Peyer's patch (tissue), 4 donors: Measurements from ENCODE around the gene ZNF785. TPM values are rescaled to one million over a fixed set of nuclear protein-coding genes. Genes with fewer than 3 reads are reported as not detected.
A peak's percentile ranks its signal among the peaks of the same experiment; 100 is the strongest.
"Not testable (repeated sequence)": the region's sequence is repeated elsewhere in the genome, so short reads cannot be mapped to it uniquely, and the experiment has no call there.

Source experiments
- DNase-seq, 3 donors: peaks; one replicate each; pipeline ENCODE4 v3.0.0-alpha.2; 2017 to 2019
- H3K27ac ChIP-seq, 4 donors: fragments of 200-600 bp; sonication (generic); one replicate each; pipeline ENCODE4 v1.5.1; 2016 to 2019
- H3K27me3 ChIP-seq, 2 donors: fragments of 200-600 bp; sonication (generic); one replicate each; pipeline ENCODE4 v1.5.1; 2019
- H3K36me3 ChIP-seq, 3 donors: fragments of 200-600 bp; sonication (generic); one replicate each; pipeline ENCODE4 v1.5.1; 2016 to 2019
- H3K4me1 ChIP-seq, 4 donors: fragments of 200-600 bp; sonication (generic); one replicate each; pipeline ENCODE4 v1.5.1; 2016 to 2019
- H3K4me3 ChIP-seq, 4 donors: fragments of 200-600 bp; sonication (generic); 1 replicate in 3 of 4; 2 replicates in 1 of 4; pipeline ENCODE4 v1.5.1; 2016 to 2019; ENCODE audit warnings: mild to moderate bottlenecking in 1 of 4
- H3K9me3 ChIP-seq, 4 donors: fragments of 200-600 bp; sonication (generic); one replicate each; pipeline ENCODE4 v1.5.1; 2016 to 2019; ENCODE audit warnings: mild to moderate bottlenecking in 1 of 4
- POLR2A ChIP-seq, 2 donors: fragments of 450-650 bp; IDR thresholded peaks; one replicate each; pipeline ENCODE4 v1.5.1; 2017; ENCODE audit warnings: antibody characterized with exemption in 2 of 2, mild to moderate bottlenecking in 2 of 2, moderate library complexity in 2 of 2
- total RNA-seq, 4 donors: library from RNA; depleted of rRNA; stranded (reverse); fragments of >200 nt; gene quantifications; one replicate each; pipeline ENCODE4 v1.1.0, GENCODE V29; 2016
- TF ChIP-seq, protein P1 (sequence below), 6 experiments: fragments of 450-650 bp in 4 of 6; fragments of 200-600 bp in 2 of 6; sonication (generic) in 1 of 6; IDR thresholded peaks; one replicate each; pipeline ENCODE4 v1.5.1; 2017 to 2019; ENCODE audit warnings: antibody characterized with exemption in 6 of 6, mild to moderate bottlenecking in 3 of 6, moderate library complexity in 1 of 6

The ZNF785 gene
- total RNA-seq, 4 donors from 2014 or later: 13.7 to 55.0 (median 29.3) TPM

DNA sequence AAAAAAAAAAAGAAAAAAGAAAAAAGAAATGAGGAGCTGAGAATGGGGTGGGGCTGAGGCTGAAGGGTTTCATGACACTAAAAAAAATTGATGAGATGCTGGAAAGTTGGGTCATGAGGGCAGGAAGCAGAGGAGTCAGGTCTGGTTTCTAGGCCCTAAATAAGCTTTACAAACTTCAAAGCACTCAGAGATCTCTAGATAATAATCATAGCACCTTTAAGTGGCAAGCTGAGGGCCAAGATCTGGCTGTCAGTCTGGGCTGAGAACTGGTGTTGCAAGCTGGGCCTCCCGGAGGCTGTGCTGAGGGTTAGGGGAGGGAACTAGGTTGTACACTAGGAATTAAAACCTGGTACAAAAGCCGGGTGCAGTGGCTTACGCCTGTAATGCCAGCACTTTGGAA, 33.7 kb downstream of the ZNF785 start:
- Histone ChIP-seq H3K4me1 (peaks cover 0 to 22% (median 3%) of the 10 kb centered on the region in 4 donors), H3K4me3 (no peak overlapping the region), H3K27me3 (no peaks in the 10 kb centered on the region), H3K9me3 (no peaks in the 10 kb centered on the region), H3K27ac (peak overlapping the region in 3 of 4 donors; percentile 3 to 22 (median 18)), H3K36me3 (peaks cover 0 to 27% (median 0%) of the 10 kb centered on the region in 3 donors)
- TF ChIP-seq, protein P1, sequence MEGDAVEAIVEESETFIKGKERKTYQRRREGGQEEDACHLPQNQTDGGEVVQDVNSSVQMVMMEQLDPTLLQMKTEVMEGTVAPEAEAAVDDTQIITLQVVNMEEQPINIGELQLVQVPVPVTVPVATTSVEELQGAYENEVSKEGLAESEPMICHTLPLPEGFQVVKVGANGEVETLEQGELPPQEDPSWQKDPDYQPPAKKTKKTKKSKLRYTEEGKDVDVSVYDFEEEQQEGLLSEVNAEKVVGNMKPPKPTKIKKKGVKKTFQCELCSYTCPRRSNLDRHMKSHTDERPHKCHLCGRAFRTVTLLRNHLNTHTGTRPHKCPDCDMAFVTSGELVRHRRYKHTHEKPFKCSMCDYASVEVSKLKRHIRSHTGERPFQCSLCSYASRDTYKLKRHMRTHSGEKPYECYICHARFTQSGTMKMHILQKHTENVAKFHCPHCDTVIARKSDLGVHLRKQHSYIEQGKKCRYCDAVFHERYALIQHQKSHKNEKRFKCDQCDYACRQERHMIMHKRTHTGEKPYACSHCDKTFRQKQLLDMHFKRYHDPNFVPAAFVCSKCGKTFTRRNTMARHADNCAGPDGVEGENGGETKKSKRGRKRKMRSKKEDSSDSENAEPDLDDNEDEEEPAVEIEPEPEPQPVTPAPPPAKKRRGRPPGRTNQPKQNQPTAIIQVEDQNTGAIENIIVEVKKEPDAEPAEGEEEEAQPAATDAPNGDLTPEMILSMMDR (IDR thresholded peaks at IDR 0.05): no peak
- no peak for TF ChIP-seq POLR2A (IDR thresholded peaks at IDR 0.05)
- peak in 2 of 3 donors; percentile 36 to 53 for DNase-seq

DNA sequence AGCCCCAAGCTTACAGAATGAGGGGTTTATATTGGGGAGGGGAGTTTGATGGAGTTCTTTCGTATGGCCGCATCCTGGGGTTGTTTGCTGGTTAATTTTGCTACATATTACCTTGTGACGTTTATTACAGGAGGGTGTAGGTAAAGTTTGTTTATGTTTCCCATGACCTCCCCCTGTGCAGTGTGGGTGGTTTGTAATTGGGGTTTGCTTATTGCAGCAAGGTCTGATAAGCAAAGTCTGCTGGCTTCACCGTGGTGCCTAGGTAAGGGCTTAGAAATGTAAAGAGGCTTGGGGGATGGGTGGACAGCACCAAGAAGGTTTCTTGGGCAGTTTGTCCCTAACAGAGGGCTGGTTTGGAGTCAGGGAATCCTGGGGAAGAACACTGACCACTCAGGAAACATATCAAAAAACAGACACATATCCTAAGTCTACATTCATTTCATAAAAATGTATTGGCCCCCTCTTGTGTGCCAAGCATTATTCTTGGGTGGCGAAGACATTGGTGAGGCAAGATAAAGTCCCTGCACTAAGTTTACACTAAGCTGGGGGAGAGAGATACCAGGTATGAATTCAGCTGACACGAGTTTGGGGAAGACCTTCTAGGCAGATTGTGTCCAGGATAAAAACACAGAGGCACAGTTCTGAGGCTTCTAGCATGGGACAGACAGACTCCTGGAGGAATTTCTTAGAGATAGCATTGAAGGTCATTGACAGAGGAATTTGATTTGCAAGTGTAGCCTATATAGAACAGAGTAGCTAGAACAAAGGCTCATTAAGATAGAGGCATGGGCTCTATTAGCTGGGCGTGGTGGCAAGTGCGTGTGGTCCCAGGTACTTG, 36.9 kb downstream of the ZNF785 start:
- Histone ChIP-seq H3K27ac (peak overlapping the region in 2 of 4 donors; percentile 2 to 16), H3K4me3 (no peak overlapping the region), H3K36me3 (no peaks in the 10 kb centered on the region), H3K27me3 (no peaks in the 10 kb centered on the region), H3K4me1 (peaks cover 0 to 12% (median 2%) of the 10 kb centered on the region in 4 donors), H3K9me3 (no peaks in the 10 kb centered on the region)
- TF ChIP-seq, protein P1 (IDR thresholded peaks at IDR 0.05): no peak
- TF ChIP-seq POLR2A (IDR thresholded peaks at IDR 0.05): no peak
- no peak for DNase-seq

DNA sequence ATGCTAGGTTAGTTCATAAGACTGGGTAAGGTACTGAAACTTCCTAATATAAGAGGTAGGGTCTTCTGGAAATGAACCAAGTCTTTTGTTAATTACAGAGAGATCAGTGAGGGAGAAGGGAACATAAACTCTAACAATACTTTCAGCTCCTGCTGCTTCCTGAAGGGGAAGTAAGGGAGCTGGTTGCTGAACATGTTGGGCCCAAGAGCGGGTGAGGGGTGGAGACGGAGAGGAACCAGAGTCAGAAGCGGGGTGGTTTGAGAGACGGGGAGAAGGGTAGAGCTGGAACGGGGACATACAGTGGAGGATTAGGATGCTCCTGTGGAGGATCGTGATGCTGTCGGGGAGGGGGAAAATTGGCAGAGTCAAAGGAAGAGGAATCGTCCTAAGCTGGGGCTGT, 39.4 kb downstream of the ZNF785 start:
- Histone ChIP-seq H3K27me3 (no peaks in the 10 kb centered on the region), H3K27ac (no peak overlapping the region), H3K9me3 (no peaks in the 10 kb centered on the region), H3K4me3 (no peak overlapping the region), H3K36me3 (no peaks in the 10 kb centered on the region), H3K4me1 (peaks cover 0 to 26% (median 0%) of the 10 kb centered on the region in 4 donors)
- no peak for DNase-seq
- TF ChIP-seq POLR2A (IDR thresholded peaks at IDR 0.05): no peak
- TF ChIP-seq, protein P1 (IDR thresholded peaks at IDR 0.05): no peak

DNA sequence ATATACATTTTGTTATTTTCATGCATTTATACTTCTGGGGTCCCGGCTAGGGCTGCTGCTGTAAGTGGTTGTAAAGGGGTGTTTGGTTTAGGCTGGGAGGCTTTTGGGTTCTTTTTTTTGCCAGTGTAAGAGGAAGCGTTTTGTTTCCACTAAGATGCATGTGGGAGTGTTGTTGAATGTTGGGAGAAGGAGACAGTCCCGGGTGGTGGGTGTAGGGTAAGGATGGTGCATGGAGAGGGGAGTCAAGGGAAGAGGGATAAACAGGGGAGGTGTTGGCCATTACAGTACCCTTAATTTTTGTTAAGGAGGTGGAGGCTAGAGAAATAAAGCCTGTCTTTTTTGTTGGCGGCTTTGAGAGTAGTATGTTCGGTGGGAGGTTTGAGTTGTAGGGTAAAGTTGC, 42.4 kb downstream of the ZNF785 start:
- H3K27ac ChIP-seq: no peak overlapping the region
- no peak overlapping the region for H3K4me3 ChIP-seq
- no peak for DNase-seq
- no peaks in the 10 kb centered on the region for H3K9me3 ChIP-seq
- no peaks in the 10 kb centered on the region for H3K27me3 ChIP-seq
- H3K36me3 ChIP-seq: no peaks in the 10 kb centered on the region
- H3K4me1 ChIP-seq: peaks cover 0 to 18% (median 0%) of the 10 kb centered on the region in 4 donors
- TF ChIP-seq, protein P1 (IDR thresholded peaks at IDR 0.05): no peak
- no peak for TF ChIP-seq POLR2A (IDR thresholded peaks at IDR 0.05)

DNA sequence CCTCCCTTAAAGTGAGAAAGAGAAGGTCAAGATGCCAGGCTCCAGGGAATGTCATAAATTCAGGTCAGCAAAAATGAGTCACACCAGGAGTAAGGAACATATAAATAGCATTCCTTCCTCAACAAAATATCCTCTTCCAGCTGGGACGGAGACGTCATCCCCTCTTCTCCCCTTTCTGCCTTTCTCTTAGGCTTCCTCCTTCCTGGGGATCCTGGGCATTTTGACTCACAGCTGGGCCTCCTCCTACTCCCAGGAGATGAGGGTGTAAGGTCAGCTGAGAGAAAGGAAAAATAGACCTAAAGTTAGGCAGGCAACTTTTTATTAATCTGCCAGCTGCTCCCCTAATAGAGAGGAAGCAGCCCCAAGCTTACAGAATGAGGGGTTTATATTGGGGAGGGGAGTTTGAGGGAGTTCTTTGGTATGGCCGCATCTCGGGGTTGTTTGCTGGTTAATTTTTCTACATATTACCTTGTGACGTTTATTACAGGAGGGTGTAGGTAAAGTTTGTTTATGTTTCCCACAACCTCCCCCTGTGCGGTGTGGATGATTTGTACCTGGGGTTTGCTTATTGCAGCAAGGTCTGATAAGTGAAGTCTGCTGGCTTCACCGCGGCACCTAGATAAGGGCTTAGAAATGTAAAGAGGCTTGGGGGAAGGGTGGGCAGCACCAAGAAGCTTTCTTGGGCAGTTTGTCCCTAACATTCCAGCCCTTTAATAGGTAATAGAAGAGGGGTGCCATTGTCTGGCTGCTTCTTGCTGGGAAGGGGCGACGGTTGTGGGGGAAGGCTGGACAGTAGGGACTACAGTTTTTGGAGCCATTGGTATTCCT, 43.8 kb downstream of the ZNF785 start:
- peak overlapping the region in 1 of 4 donors; percentile 45 for H3K27ac ChIP-seq
- no peaks in the 10 kb centered on the region for H3K9me3 ChIP-seq
- DNase-seq: no peak
- H3K4me1 ChIP-seq: peaks cover 0 to 18% (median 0%) of the 10 kb centered on the region in 4 donors
- no peak overlapping the region for H3K4me3 ChIP-seq
- H3K27me3 ChIP-seq: no peaks in the 10 kb centered on the region
- TF ChIP-seq POLR2A (IDR thresholded peaks at IDR 0.05): no peak
- TF ChIP-seq, protein P1 (IDR thresholded peaks at IDR 0.05): no peak
- H3K36me3 ChIP-seq: no peaks in the 10 kb centered on the region

DNA sequence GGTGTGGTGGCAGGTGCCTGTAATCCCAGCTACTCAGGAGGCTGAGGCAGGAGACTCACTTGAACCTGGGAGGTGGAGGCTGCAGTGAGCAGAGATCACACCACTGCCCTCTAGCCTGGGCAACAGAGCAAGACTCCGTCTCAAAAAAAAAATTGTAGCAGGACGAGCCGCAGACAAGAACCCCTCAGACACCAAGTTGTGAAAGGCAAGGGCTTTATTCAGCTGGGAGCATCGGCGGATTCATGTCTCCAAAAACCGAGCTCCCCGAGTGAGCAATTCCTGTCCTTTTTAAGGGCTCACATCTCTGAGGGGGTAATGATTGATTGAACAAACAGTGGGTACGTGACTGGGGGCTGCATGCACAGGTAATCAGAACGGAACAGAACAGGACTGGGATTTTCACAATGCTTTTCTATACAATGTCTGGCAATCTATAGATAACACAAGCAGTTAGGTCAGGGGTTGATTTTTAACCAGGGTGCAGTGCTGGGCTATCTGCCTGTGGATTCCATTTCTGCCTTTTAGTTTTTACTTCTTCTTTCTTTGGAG, 44.5 kb downstream of the ZNF785 start:
- H3K4me3 ChIP-seq, DNase-seq, H3K36me3 ChIP-seq, H3K27me3 ChIP-seq, H3K9me3 ChIP-seq: not testable (repeated sequence)
- H3K27ac ChIP-seq: peak overlapping the region in 1 of 4 donors; percentile 45
- H3K4me1 ChIP-seq: peaks cover 0 to 20% (median 0%) of the 10 kb centered on the region in 4 donors

DNA sequence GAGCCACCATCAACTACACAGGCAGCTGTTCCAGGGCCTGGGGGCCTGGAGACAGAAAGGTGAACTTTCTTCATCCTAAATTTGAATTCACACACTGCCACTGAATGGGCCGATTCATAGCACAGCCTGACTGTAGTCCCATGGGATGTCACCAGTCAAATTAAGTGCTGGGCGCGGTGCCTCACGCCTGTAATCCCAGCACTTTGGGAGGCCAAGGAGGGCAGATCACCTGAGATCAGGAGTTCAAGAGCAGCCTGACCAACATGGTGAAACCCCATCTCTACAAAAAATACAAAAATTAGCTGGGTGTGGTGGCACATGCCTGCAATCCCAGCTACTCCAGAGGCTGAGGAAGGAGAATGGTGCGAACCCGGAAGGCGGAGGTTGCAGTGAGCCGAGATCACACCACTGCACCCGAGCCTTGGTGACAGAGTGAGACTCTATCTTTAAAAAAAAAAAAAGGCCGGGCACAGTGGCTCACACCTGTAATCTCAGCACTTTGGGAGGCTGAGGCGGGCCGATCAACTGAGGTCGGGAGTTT, 45.4 kb downstream of the ZNF785 start:
- not testable (repeated sequence) for H3K27ac ChIP-seq, DNase-seq, H3K9me3 ChIP-seq, H3K27me3 ChIP-seq, H3K4me3 ChIP-seq, H3K36me3 ChIP-seq
- peaks cover 0 to 25% (median 0%) of the 10 kb centered on the region in 4 donors for H3K4me1 ChIP-seq
